Spleen (tissue), 7 donors: Measurements from ENCODE around the gene SDF2L1.

ENCODE experiments used
- CTCF ChIP-seq, 11 experiments: fragments of 200-600 bp in 7 of 11; fragments of 450-650 bp in 4 of 11; sonication (generic) in 4 of 11; IDR thresholded peaks in 8 of 11; conservative IDR thresholded peaks in 3 of 11; 1 replicate in 7 of 11; 2 replicates in 4 of 11; pipeline versions ENCODE4 v1.4.0 to v1.8.0; 2016 to 2021; ENCODE audit warnings: antibody characterized with exemption in 11 of 11, inconsistent platforms in 4 of 11, mild to moderate bottlenecking in 1 of 11
- POLR2A ChIP-seq, 3 donors: fragments of 450-650 bp; IDR thresholded peaks; one replicate each; pipeline ENCODE4 v1.5.1; 2017; ENCODE audit warnings: antibody characterized with exemption in 3 of 3, mild to moderate bottlenecking in 1 of 3
- POLR2AphosphoS5 ChIP-seq, 3 donors: sonication (generic); formaldehyde crosslinking; IDR thresholded peaks; one replicate each; pipeline ENCODE4 v1.5.1; 2017; ENCODE audit warnings: antibody characterized with exemption in 3 of 3
- donor health status: DM: no; HTN: no; CAD: no; lungs with moderate emphysema.
- donor health status: DM: no; HTN: no; CAD: no.
- donor health status: DM: no; HTN: no; CAD: no.

GRCh38 chr22:21621025-21621424 is 21.1 kb upstream of the SDF2L1 start:
- TF ChIP-seq POLR2AphosphoS5 (IDR thresholded peaks at IDR 0.05) (no peak), POLR2A (IDR thresholded peaks at IDR 0.05) (no peak), CTCF (IDR thresholded peaks at IDR 0.05 in 8 of 11, conservative IDR thresholded peaks at IDR 0.05 in 3 of 11) (no peak)
